Stimulated activated CD4-positive, alpha-beta T cell treated with anti-CD3 and anti-CD28 coated beads, TNF-alpha, amount 100 ng/mL, for 4 hours (primary cell): Measurements from ENCODE around the gene LGR4.

Source experiments
- DNase-seq, 3 experiments: peaks; one replicate each; pipeline ENCODE4 v3.0.0-alpha.2; 2020; ENCODE audit warnings: low read depth in 3 of 3

Gene LGR4

DNA sequence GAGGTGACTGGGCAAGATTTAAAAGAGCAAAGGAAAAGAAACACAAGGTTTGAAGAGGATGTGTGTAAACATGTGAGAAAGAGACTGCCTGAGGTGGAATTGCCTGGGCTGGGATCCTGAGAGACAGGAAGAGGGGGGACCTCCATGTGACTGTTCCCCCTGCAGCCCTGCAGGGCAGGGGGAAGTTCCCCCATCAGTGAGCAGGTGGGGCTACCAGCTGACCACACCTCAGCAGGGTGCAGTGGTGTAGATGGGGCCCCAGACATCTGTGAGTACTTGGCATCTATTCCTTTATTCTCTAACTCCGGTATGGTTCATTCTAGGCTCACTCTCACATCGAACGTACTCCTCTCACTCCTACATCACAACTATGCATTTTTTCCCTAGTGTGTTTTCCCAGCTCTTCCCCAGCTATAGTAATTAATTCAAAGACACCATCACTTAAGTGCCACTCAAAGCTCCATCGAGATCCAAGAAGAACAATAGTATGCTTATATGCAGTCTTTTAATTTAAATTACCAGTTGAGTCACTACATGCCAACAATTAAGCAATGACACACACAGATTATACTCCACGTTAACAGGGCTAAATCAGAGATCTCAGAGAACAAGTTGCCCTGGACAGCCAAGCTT is 42.7 kb downstream of the LGR4 start:
- no peak for DNase-seq

DNA sequence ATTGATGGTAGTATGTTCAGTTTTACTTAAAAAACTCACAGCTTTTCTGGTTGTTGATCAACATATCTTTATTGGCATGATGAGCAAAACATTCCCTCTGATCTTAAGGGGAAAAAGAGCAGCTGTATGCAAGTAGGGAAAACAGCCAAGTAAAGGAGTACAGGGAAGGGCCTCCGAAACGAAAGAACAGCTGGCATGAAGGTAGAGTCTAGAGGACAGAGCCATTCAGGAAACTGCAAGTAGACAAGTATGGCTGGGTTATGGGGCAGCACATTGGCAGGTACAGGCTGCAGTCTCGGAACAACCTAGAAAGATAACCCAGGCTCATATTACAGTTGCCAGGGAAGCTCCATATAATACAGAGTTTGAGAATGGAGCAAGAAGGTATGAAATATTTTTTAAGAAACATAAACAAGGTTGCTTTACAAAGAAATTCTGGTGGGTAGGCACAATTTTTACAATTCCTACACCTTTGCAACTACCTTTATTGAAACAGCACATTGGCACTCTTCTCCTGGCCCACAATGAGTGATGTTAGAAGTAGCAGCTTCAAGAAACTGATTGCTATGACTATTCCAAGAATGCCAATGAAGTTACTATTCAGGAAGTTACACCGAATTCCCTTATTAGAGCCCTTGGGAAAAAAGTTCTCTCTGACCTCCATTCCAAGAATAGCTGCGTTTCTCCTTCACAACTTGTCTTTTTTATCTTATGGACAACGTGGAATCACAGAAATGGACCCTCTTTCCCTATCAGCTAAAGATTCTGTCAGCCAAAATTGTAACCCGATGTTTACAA is 45.2 kb downstream of the LGR4 start:
- DNase-seq, result no peak

DNA sequence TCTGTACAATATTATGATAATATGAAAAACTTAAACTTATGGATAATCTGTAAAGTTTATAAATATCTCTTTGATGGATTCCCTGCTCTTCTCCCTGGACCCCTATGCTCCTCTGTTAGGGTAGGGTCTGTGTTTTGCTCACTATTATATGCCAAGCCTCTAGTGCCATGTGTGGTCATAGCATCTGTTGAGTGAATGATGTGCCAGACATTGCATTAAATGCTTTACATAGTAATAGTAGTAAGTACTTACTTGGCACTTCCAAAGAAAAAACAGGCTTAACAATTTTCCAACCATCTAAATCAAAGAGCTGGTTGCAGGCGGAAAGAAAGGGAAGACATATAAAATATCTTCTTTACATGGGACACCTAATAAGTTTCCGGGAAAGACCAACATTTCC is 46.8 kb downstream of the LGR4 start:
- no peak for DNase-seq

DNA sequence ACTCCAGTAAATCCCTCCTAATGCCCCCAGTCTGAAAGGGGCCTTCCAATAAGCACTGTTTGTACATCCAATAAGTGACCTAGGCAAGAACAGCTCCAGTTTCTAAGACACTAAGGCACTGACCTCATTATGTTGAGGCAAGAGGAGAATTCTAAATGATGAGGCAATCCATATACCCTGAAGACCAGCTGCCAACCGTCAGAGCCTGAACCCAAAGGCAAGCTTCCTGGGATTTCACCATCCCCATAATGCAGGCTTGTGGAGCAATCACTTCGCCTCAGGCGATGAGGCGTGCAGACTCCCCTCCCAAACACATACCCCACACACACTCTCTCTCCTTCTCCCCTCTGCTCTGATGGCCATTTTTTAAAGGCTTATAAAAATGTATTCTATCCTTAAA is 49.5 kb downstream of the LGR4 start:
- DNase-seq, result no peak

DNA sequence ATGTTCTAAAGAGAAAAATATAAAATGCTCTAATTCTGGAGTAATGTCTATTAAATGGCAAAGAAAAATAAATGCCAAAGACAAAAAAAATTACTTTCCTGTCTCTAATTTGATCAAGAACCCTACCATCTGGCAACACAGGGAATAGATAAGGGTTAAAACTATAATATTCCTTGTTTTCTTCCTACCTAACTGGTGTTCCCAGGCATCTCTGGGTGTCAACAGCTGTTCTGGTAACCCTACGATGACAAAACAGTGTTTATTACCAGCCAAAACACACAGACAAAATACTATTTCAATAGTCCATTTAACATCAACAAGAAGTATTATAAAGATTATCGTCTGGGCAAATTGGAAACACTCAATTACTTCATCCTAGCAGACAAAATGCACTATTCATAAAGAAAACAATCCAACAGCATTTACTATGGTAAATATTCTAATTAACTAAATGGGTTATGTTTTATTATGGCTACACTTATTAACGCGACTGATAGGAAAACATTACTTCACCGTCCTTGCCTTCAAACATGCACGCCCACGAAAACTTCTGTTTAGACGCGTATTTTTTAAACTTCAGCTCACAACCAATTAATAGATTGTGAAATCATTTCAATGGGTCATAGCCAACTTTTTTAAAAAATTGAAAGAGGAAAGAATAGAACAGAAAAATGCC is 50.6 kb downstream of the LGR4 start:
- no peak for DNase-seq

- no peak for DNase-seq
Observed at GRCh38 chr11:27420722-27421572, 51.6 kb downstream of the LGR4 start.

DNA sequence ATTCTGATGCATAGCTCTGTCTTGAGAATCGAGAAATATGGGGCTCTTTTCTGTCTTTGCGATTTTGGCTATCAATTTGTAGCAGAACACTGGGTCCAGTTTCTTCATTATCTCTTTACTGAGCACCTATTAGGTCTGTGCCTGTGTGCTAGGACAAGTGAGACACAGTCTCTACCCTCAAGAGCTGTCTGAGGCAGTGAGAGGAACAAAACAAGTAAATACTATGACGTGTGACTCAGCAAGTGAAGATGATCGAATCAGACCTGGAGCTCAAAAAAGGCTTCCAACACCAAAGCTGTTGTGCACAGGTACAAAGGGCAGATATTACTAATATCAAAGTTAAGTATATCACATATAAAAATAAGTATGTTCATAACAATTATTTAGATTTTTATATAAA is 52.4 kb downstream of the LGR4 start:
- no peak for DNase-seq

DNA sequence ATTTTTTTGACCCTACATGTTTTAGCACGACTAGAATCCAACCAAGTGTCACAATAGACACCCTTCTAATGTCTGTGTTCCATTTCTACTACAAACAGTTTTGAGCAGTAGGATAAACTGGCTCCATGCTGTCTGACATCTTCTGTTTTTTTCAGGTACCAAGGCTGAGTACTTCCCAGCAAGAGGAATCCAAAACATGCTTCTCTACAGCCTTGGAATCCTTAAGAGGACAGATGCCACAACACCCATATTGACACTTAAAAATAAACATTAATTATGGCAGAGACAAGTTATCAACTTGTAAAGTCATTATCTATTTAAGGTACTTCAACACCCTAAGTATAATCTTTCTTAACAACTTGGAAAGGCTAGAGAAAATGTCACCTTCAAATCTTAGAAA is 54.2 kb downstream of the LGR4 start:
- DNase-seq, result no peak

DNA sequence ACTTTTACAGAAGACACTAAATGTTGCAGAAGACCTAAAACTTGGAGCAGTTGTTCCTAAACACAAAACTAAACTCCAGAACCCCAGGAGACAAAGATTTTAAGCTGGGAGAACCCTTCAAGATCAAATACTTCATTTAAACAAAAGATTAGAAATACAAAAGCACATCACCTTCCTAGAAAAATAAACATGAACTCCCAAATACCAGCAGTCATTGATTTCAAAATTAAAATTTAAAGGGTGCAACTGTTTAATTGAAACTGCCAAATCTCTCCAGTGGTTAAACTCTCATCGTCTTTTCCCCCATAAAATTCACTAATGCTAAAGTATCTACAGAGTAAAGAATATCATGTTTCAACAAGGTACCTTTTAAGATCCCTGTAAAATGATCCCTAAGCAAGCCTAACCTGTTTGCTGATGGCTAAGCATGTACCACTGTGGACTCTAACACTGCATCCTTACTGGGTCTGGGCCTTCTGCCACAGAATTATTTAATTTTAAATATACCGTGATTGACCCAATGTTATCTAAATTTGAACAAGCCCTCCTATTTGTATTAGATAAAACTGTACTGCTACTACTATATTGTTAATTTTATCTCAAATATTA is 55.9 kb downstream of the LGR4 start:
- no peak for DNase-seq

- DNase-seq, result no peak
Observed at GRCh38 chr11:27414644-27415043, 57.9 kb downstream of the LGR4 start.

- no peak for DNase-seq
Observed at GRCh38 chr11:27413218-27413617, 59.4 kb downstream of the LGR4 start.

DNA sequence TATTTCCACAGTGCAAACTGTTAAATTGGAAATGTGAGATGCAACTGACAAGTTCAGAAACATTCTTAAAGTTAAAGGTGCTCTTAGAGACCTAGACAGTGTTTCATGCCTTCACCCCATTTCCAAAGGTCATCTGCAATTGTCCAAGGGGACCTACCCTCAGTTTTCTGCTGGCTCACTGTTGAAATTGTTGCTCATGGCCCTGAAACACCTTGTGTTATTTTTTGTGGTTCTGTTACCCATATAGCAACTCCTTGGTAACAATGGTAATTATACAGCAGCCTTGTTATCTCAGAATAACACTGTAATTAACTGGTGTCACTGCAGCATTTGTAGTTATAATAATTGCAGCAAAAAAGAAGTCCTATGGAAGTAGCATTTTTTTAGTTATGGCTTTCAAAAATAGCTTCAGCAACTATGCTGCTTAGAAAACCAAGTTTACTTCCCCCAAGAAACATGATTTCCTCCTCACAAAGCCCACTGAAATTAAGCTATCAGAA is 60.3 kb downstream of the LGR4 start:
- DNase-seq, result no peak

DNA sequence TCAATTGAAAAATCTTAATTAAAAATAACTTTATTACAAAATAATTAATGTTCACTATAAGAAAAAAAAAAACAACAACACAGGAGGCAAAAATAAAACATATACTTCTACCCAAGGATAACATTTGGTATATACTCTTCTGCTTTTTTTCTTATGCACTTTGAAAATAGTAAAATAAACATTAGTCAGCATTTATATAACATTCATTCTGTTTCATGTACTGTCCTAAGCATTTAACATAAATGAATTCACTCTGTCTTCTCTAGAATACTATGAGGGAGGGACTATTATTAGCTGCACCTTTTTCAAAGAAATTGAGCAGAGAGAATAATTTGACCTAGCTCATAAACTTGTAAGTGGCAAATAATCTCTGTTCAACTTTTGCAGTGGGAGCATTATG is 61.3 kb downstream of the LGR4 start:
- no peak for DNase-seq

- no peak for DNase-seq
Observed at GRCh38 chr11:27410272-27410671, 62.3 kb downstream of the LGR4 start.

DNA sequence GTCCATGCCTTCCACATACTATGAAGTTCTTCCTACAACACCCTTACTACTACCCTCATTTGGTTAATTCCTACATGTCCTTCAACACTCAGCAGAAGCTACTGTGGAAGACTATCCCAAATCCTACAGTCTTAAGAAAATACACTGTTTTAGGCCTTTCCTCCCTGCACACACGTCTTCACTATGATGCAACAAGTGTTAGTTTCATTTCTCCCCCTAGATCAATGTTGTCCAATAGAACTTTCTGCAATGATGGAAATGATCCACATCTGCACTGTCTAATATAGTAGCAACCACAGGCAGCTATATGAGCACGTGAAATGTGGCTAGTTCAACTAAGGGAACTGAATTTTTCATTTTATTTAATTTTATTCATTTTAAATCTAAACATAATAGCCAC is 62.8 kb downstream of the LGR4 start:
- DNase-seq, result no peak

- no peak for DNase-seq
Observed at GRCh38 chr11:27409049-27409448, 63.5 kb downstream of the LGR4 start.

DNA sequence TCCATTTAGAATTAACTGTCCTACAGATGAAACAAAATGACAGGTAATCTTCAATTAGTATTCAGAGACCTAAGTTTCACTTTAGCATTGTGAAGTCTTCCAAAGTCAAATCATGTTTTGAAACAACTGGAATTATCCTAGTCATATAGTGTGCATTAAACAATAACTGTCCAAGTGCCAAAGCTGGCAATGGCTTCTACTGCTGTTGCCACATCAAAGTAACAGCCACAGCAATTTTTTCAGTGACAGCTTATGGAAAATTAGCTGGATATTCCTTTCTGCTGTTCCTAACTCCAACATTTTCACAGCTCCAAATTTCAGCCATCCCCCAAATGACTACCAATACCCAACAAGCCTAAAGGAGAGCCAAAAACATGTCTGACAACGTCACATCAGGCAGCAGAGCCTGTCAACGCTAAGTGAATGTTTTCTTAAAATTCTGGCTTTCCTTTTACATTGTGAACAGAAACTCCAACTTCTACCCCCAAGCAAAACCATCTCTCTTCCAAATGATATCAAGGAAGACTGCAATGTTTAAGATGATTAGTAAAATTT is 64.3 kb downstream of the LGR4 start:
- DNase-seq, result no peak

- DNase-seq, result no peak
Observed at GRCh38 chr11:27406498-27407354, 65.9 kb downstream of the LGR4 start.

- no peak for DNase-seq
Observed at GRCh38 chr11:27405134-27405533, 67.5 kb downstream of the LGR4 start.

GRCh38 chr11:27404427-27404826 is 68.2 kb downstream of the LGR4 start:
- DNase-seq, result no peak
